ENCODE results near the gene MRPS2.

DNA sequence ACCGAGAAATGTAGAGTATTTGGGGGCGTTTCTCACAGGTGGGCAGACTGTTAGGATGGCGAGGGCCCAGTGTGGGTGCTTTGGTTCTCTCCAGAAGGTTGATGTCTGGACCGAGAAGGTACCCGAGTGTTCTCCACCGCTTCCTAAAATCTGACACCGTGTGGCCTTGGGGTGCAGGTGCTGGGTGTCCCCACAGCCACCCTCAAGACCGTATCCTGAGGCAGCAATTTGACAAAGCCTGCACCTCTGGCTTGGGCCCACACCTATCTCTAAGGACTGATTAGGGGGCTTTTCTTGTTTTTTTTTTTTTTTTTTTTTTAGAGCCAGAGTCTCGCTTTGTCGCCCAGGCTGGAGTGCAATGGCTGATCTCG lies 19.6 kb upstream of the MRPS2 start:
- no peak for TF ChIP-seq CTCF (IDR thresholded peaks at IDR 0.05; ENCODE audit: extremely low read depth in 1 of 2, insufficient read depth in 1 of 2, low read depth in 1 of 2, low read length in 2 of 2)
- TF ChIP-seq POLR2A (IDR thresholded peaks at IDR 0.05; ENCODE audit: low read depth, low read length): no peak
- TF ChIP-seq EZH2 (IDR thresholded peaks at IDR 0.05; ENCODE audit: borderline replicate concordance, low read depth, low read length, severe bottlenecking): no peak
- no peak for TF ChIP-seq POLR2AphosphoS5 (IDR thresholded peaks at IDR 0.05; ENCODE audit: insufficient read depth, low read depth, low read length)

All from endothelial cell of umbilical vein (primary cell).